Cardiac fibroblast (primary cell): Measurements from ENCODE around the gene CDK9.

Experiments
- DNase-seq, 2 donors: peaks; one replicate each; pipeline versions ENCODE4 v3.0.0 to v3.0.0-alpha.2; 2010; ENCODE audit warnings: low read depth in 2 of 2
- H3K4me3 ChIP-seq, 2 donors: replicated peaks in 1 of 2; 1 replicate in 1 of 2; 2 replicates in 1 of 2; pipeline ENCODE4 v1.5.1; 2011; ENCODE audit warnings: low read depth in 2 of 2, low read length in 2 of 2, mild to moderate bottlenecking in 2 of 2, moderate library complexity in 1 of 2
- CTCF ChIP-seq: IDR thresholded peaks from one replicate; pipeline ENCODE4 v1.5.1; 2011; ENCODE audit warnings: low read depth, mild to moderate bottlenecking, low read length, inconsistent platforms

CDK9 gene

GRCh38 chr9:127825319-127826051 lies 39.7 kb downstream of the CDK9 start:
- no peak for DNase-seq
- TF ChIP-seq CTCF = peak; percentile 9
- no peak overlapping the region for H3K4me3 ChIP-seq

- no peak for TF ChIP-seq CTCF
- H3K4me3 ChIP-seq = no peak overlapping the region
- DNase-seq = no peak
Measured at GRCh38 chr9:127826253-127826913, 40.5 kb downstream of the CDK9 start.

- no peak overlapping the region for H3K4me3 ChIP-seq
- no peak for TF ChIP-seq CTCF
- peak; percentile 73 to 87 for DNase-seq
Measured at GRCh38 chr9:127828262-127829031, 42.6 kb downstream of the CDK9 start.

- H3K4me3 ChIP-seq = no peak overlapping the region
- no peak for DNase-seq
- TF ChIP-seq CTCF = no peak
Measured at GRCh38 chr9:127829205-127829906, 43.5 kb downstream of the CDK9 start.

- no peak for TF ChIP-seq CTCF
- H3K4me3 ChIP-seq = no peak overlapping the region
- DNase-seq = no peak
Measured at GRCh38 chr9:127832248-127832647, 46.4 kb downstream of the CDK9 start.

- peak; percentile 59 to 62 for DNase-seq
Measured at GRCh38 chr9:127833555-127833954, 47.7 kb downstream of the CDK9 start.

More at GRCh38 chr9:127833555-127833954, 47.7 kb downstream of the CDK9 start:
- TF ChIP-seq CTCF = no peak
- H3K4me3 ChIP-seq = no peak overlapping the region
